H4 (cell line): ENCODE results near the gene ZSCAN5B. TPM values are rescaled to one million over a fixed set of nuclear protein-coding genes. Genes with fewer than 3 reads are reported as not detected.
"Not testable (repeated sequence)": the region's sequence is repeated elsewhere in the genome, so short reads cannot be mapped to it uniquely, and the experiment has no call there.

Experiments
- DNase-seq: peaks from one replicate; pipeline ENCODE4 v3.0.0-alpha.2; 2015; ENCODE audit warnings: low spot score
- total RNA-seq: library from RNA; depleted of rRNA; stranded (reverse); fragments of >200 nt; shearing (Covaris generic); gene quantifications from 2 replicates; pipeline ENCODE4 v1.2.3, GENCODE V29; 2014; rRNA removed

ZSCAN5B gene
- 0.04 and 0.25 TPM in 2 replicates for total RNA-seq

DNA sequence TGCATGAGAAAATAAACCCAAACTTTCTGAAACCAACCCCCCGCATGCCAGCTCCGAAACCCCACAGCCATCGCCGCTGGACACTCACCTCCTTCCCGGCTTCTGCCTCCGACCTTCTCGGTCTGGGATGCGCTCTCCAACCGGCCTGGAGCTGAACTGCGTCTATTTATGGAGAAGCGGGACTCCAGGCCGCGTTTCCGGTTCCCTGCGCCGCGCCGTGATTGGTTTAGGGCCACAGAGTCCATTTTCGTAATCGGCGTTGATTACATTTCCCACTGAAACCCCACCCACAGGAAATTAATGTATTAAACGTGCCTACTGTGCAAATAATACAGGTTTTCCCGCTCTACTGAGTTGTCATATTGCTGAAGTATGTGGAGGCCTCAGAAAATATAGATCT, at the start of gene ZSCAN5B:
TSS of gene ZSCAN5B (minus strand) at position 138 of the 400 bp plus-strand sequence. CDS start 4,731 bp downstream, outside the sequence.
- DNase-seq: not testable (repeated sequence)

DNA sequence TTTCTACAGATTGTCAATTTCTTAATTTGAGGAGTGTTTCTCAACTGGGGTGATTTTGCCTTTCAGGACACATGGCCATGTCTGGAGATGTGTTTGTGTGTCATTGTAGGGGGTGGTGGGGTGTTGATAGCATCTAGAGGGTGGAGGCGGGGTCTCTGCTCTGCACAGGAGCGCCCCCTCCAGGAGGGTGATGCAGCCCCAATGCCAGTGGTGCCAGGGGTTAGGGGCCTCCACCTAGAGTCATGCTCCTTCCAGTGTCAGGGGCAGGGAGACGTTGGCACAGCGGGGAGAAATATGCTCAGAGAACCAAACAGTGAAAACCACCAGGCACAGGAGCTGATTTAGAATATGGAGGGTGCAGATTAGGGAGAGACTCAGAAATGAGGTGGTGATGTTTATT, 48.2 kb upstream of the ZSCAN5B start:
- not testable (repeated sequence) for DNase-seq

DNA sequence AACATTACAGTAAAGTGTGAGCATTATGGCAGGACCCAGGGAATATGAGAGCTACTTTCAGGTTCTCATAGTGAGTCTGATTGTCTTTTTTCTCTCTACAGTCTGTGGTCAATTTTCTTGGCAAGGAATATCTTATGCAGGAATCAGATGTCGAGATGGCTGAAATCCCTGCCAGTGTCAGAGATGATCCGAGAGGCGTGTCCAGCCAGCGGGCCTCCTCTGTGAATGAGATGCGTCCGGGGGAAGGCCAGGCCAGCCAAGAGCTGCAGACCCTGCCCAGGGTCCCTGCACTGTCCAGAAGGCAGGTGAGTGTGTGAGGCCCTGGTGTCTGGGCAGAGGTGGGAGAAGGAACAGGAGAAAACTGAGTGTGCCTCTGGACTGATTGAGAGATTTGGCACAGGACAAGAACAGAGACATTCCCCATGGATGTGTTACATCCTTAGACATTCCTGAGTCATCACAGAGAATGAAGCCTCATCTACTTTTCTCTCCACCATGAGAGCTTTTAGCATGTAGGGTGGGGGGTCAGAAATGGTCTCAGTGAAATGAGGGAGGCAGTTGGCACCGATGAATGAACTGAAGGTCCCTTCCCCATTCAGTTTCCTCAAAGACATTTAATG, 47.6 kb upstream of the ZSCAN5B start:
- no peak for DNase-seq

DNA sequence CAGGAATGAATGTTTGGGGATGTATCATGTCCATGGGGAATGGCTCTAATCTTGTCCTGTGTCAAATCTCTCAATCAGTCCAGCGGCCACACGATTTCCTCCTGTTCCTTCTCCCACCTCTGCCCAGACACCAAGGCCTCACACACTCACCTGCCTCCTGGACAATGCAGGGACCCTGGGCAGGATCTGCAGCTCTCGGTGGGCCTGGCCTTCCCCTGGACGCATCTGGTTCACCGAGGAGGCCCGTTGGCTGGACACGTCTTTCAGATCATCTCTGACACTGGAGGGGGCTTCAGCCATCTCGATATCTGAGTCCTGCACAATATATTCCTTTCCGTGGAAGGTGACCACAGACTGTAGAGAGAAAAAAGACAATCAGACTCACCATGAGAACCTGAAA, 25.9 kb upstream of the ZSCAN5B start:
- DNase-seq: no peak

GRCh38 chr19:56222901-56223300, 25.3 kb upstream of the ZSCAN5B start:
- no peak for DNase-seq

DNA sequence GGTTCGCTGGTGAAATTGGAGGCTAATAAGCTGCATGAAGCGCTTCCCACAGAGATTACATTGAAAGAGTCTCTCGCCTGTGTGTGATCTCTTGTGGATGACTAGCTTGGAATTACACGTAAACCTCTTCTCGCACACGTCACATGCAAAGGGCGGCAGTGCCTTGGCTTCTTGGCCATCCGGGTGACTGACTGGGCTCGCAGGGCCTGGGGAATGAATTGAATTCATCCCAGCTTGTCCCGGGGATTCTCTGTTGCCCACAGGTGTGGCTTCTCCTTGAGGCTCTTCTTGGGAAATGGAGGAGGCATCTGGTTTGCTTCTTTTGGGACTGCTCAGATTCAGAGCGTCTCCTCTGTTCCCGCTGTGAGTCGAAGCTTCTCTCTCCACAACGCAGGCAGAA, 24.3 kb upstream of the ZSCAN5B start:
- no peak for DNase-seq

- not testable (repeated sequence) for DNase-seq
These were observed 23.9 kb upstream of the ZSCAN5B start for GRCh38 chr19:56221442-56221841.

DNA sequence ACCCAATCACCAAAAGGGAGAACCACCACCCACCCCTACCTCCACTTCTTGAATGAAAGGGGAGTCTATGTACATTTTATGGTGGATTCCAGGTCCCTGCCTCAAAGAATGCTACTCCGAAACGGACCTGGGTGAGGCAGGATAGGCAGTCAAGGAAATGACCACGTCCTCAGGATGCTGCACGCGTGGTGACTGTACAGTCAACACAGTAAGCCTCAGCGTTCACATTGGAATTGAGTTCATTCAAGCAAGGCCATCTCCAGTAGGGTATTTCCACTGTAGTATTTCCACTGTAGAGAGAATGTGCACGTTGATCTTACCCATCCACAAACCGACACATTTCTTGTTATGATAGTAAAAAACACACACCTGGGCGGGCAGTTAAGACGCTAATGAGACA, 21.4 kb upstream of the ZSCAN5B start:
- DNase-seq: no peak

DNA sequence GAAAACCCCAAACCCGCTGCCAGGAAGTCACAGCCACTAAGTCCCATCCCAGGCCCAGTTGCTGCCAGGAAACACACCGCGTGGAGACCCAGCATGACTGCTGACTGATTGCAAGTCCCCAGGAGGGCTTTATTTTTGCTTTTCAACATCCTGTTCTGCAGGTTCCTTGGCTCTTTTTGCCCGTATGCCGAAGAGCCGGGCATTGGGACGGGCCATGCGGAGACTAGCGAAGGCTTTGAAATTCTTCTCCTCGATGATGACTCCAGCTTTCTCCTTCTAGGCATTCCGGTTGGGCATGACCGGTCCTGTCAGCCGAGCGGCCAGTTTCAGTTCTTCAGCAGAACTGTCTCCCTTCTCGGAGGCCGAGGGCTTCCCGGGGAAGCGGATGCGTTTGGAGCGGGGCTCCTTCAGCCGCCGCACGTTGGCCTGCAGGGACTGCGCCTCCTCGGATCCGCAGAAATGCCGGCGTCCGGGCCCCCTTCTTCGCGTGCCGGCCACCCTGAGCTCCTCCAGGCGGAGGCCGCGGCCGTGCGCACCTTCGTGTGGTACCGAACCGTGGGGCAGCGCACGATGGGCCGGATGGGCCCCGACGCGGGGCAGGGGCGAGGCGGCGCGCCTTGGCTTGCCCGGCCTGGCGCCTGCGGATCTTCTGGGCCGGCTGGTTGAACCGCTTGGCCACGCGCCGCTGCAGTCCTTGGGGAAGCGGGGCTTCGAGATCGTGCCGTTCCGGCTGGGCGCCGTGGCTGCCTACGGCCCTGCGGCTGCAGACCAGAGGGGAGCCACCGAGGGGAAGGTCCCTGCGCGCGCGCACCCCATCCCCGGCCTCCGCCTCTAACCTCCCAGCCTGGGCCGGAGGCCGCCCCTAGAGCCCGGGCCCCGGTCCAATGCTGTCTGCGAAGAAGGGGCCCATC, 19.7 kb upstream of the ZSCAN5B start:
- no peak for DNase-seq

GRCh38 chr19:56211718-56212117, 14.1 kb upstream of the ZSCAN5B start:
- no peak for DNase-seq

- not testable (repeated sequence) for DNase-seq
These were observed 12.5 kb upstream of the ZSCAN5B start for GRCh38 chr19:56210036-56210435.

- DNase-seq: no peak
These were observed 11.5 kb upstream of the ZSCAN5B start for GRCh38 chr19:56209091-56209490.

- not testable (repeated sequence) for DNase-seq
These were observed 10.0 kb upstream of the ZSCAN5B start for GRCh38 chr19:56207581-56207980.

DNA sequence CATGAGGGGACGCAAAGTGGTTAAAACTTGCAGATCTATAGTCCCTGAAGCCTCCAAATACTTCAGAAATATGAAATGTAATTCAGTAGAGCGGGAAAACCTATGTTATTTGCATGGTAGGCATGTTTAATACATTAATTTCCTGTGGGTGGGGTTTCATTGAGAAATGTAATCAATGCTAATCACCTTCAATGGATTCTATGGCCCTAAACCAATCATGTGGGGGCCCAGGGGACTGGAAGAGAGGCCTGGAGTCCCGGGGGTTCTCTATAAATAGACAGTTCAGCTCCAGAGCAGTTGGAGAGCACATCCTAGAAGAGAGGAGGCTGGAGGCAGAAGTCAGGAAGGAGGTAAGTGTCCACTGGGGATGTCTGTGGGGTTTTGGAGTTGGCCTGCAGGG, 4.4 kb upstream of the ZSCAN5B start, which contains the start of gene ZSCAN5C:
TSS of gene ZSCAN5C (plus strand) at position 301 of the 400 bp plus-strand sequence. CDS start 3,641 bp downstream, outside the sequence.
- DNase-seq: no peak

GRCh38 chr19:56199687-56200086, 2.1 kb upstream of the ZSCAN5B start:
- no peak for DNase-seq

DNA sequence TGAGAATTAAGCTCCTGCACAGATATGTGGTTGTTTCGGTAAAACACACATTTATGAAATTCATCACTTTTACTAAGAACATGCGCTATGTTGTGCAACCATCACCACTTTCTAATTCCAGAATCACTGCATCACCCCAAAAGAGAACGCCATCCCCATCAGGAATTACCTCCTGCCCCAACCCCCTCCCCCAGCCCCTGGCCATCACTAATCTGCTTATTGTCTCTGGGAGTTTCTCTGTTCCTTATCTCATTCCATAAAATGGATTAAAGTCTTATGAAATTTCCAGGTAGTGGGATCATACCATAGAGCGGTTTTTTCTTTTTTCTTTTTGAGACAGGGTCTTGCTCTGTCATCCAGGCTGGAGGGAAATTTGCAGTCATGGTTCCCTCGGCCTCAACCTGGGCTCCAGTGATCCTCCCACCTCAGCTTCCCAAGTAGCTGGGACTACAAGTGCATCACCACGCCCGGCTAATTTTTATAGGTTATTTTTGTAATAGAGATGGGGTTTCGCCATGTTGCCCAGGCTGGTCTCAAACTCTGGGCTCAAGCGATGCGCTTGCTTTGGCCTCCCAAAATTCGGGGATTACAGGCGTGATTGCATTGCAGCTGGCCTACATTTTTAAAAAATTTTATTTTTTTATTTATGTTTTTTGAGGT, 3.5 kb downstream of the ZSCAN5B start:
- no peak for DNase-seq

DNA sequence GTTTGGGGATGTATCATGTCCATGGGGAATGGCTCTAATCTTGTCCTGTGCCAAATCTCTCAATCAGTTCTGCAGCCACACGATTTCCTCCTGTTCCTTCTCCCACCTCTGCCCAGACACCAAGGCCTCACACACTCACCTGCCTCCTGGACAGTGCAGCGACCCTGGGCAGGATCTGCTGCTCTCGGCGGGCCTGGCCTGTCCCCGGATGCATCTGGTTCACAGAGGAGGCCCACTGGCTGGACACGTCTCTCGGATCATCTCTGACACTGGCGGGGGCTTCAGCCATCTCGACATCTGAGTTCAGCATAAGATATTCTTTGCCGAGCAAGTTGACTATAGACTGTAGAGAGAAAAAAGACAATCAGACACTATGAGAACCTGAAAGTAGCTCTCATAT, 5.9 kb downstream of the ZSCAN5B start:
- DNase-seq: no peak

GRCh38 chr19:56191115-56191514, 6.5 kb downstream of the ZSCAN5B start:
- no peak for DNase-seq

DNA sequence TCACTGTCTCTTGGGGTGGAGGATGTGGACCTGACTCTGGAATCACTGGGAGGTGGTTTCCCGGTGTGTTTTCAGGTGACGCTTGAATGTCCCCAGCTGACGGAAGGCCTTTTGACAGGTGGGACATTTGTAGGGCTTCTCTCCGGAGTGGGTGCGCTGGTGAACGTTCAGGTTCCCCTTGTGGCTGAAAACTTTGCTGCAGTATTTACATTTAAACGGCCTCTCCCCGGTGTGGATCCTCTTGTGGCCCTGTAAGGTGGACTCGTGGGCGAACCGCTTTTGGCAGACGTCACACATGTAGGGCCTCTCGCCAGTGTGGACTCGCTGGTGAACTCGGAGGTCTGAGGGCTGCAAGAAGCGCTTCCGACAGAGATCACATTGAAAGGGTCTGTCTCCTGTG, 7.8 kb downstream of the ZSCAN5B start:
- no peak for DNase-seq

DNA sequence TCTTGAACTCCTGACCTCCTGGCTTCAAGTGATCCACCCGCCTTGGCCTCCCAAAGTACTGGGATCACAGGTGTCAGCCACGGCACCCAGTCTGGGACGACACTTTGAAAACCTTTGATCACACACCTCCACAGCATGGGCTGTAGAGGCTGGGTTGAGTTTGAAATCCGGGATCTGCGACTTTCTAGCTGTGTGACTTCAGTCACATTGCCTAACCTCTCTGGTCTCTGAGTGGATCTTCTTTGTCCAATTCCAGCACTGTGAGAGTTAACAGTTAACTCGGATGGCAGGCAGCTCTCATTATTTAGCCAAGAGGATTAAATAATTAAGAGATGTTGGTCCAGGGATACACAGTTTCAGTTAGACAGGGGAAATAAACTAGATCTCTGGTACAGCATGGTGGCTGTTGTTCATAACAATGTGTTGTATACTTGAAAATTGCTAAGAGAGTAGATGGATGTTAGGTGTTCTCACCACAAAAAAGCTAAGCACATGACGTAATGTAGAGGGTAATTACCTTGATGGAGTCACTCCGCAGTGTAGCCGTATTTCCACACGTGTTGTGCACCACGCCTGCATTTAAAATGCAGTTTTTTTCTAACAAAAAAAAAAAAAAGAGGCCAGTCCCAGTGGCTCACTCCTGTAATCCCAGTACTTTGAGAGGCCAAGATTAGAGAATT, 19.9 kb downstream of the ZSCAN5B start:
- peak; percentile 48 for DNase-seq

DNA sequence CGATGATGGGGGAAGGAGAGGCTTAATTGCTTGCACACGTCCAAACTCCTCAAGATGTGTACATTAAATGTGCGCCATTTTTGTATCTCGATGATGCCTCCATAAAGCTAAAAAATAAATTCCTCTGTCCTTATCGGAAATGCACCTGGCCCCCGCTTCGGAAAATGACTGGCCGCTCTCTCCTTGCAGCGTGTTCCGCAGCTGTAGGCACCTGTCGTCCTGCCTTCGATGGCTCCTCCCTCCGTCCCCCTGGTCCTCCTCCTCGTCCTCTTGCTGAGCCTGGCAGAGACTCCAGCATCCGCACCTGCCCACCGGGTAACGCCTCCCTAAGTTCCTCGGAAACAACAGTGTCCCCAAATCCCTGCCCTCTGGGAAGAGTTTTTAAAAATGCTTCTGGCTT, 20.7 kb downstream of the ZSCAN5B start:
- DNase-seq: no peak

DNA sequence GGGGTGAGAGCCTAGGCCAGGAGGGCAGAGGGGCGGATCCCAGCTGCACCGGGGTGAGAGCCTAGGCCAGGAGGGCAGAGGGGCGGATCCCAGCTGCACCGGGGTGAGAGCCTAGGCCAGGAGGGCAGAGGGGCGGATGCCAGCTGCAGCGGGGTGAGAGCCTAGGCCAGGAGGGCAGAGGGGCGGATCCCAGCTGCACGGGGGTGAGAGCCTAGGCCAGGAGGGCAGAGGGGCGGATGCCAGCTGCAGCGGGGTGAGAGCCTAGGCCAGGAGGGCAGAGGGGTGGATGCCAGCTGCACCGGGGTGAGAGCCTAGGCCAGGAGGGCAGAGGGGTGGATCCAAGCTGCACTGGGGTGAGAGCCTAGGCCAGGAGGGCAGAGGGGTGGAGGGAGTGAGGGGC, 21.3 kb downstream of the ZSCAN5B start:
- DNase-seq: not testable (repeated sequence)
